ENCODE results near the gene SSMEM1. TPM values are rescaled to one million over a fixed set of nuclear protein-coding genes. Genes with fewer than 3 reads are reported as not detected.
"Not testable (repeated sequence)": the region's sequence is repeated elsewhere in the genome, so short reads cannot be mapped to it uniquely, and the experiment has no call there.

Gene SSMEM1
- total RNA-seq, 1 experiment from 2014 or later = not detected

GRCh38 chr7:130232209-130232608 is 24.5 kb downstream of the SSMEM1 start:
- in situ Hi-C loops (cut with HindIII; ENCODE audit: low pct_unique_long_range_greater_than_20kb, low sequenced_read_pairs) = no loop called here
- no peak for DNase-seq (ENCODE audit: low read depth)

DNA sequence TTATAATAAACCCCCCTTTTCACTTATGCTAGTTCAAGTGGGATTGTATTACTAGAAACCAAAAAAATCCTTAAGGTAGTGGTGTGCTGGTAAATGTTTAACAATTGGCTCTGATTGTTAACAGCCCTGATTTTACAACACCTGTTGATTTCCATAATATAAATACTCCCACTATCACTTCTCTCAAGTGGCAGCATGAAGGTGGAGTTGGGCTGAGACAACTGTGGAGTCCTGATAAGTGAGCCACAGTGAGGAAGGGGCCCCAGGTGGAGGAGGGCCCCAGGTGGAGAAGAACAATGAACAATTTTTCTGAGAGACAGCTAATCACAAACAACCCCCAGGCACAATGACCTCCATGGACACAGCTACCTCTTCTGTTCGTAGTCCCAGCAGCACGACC is 26.4 kb downstream of the SSMEM1 start:
- in situ Hi-C loops (cut with HindIII; ENCODE audit: low pct_unique_long_range_greater_than_20kb, low sequenced_read_pairs) = no loop called here
- DNase-seq (ENCODE audit: low read depth) = no peak

- in situ Hi-C loops (cut with HindIII; ENCODE audit: low pct_unique_long_range_greater_than_20kb, low sequenced_read_pairs); DNase-seq (ENCODE audit: low read depth): not testable (repeated sequence)
Measured at GRCh38 chr7:130236361-130236760, 28.7 kb downstream of the SSMEM1 start.

DNA sequence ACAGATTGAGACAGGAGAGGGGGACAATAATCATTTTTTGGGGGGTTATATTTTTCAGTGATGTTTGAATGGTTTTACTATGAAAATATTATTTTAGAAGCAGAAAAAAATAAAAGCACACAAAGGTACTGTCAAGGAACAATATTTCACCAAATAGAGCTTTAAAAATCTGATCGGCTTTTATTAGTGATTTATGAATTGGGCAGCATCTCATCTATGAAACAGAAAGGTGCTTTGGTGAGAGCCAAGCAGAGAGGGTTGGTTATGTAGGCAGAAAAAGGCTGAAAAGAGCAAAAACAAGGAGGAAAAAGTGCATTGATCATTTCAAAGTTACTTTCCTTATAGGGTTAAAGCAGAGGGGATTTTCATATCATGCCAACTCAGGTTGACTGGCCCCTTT is 32.6 kb downstream of the SSMEM1 start:
- in situ Hi-C loops (cut with HindIII; ENCODE audit: low pct_unique_long_range_greater_than_20kb, low sequenced_read_pairs) = no loop called here
- DNase-seq (ENCODE audit: low read depth) = no peak

GRCh38 chr7:130242198-130243014 is 34.7 kb downstream of the SSMEM1 start:
- no peak for DNase-seq (ENCODE audit: low read depth)
- in situ Hi-C loops (cut with HindIII; ENCODE audit: low pct_unique_long_range_greater_than_20kb, low sequenced_read_pairs) = no loop called here

DNA sequence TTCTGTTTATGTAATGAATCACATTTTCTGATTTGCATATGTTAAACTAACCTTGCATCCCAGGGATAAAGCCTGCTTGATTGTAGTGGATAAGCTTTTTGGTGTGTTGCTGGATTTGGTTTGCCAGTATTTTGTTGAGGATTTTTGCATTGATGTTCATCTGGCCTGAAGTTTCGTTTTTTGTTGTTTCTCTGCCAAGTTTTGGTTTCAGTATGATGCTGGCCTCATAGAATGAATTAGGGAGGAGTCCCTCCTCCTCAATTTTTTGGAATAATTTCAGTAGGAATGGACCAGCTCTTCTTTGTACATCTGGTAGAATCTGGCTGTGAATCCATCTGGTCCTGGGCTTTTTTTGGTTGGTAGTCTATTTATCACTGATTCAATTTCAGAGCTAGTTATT is 35.8 kb downstream of the SSMEM1 start:
- DNase-seq (ENCODE audit: low read depth); in situ Hi-C loops (cut with HindIII; ENCODE audit: low pct_unique_long_range_greater_than_20kb, low sequenced_read_pairs): not testable (repeated sequence)

DNA sequence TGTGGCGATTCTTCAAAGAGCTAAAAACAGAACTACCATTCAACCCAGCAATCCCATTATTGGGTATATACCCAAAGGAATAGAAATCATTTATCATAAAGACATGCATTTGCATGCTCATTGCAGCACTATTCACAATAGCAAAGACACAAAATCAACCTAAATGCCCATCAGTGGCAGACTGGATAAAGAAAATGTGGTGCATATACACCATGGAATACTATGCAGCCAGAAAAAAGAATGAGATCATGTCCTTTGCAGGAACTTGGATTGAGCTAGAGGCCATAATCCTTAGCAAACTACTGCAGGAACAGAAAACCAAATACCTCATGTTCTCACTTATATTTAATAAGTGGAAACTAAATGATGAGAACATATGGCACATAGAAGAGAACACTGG is 38.8 kb downstream of the SSMEM1 start:
- DNase-seq (ENCODE audit: low read depth); in situ Hi-C loops (cut with HindIII; ENCODE audit: low pct_unique_long_range_greater_than_20kb, low sequenced_read_pairs): not testable (repeated sequence)

DNA sequence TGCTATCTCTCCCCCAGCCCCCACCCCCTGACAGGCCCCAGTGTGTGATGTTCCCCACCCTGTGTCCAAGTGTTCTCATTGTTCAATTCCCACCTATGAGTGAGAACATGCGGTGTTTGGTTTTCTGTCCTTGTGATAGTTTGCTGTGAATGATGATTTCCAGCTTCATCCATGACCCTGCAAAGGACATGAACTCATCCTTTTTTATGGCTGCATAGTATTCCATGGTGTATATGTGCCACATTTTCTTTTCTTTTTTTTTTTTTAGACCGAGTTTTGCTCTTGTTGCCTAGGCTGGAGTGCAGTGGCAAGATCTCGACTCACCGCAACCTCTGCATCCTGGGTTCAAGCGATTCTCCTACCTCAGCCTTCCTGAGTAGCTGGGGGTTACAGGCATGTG is 41.2 kb downstream of the SSMEM1 start:
- DNase-seq (ENCODE audit: low read depth); in situ Hi-C loops (cut with HindIII; ENCODE audit: low pct_unique_long_range_greater_than_20kb, low sequenced_read_pairs): not testable (repeated sequence)

GRCh38 chr7:130249626-130250025 is 42.0 kb downstream of the SSMEM1 start:
- DNase-seq (ENCODE audit: low read depth); in situ Hi-C loops (cut with HindIII; ENCODE audit: low pct_unique_long_range_greater_than_20kb, low sequenced_read_pairs): not testable (repeated sequence)

- DNase-seq (ENCODE audit: low read depth) = no peak
- in situ Hi-C loops (cut with HindIII; ENCODE audit: low pct_unique_long_range_greater_than_20kb, low sequenced_read_pairs) = no loop called here
Measured at GRCh38 chr7:130254555-130254954, 46.9 kb downstream of the SSMEM1 start.

DNA sequence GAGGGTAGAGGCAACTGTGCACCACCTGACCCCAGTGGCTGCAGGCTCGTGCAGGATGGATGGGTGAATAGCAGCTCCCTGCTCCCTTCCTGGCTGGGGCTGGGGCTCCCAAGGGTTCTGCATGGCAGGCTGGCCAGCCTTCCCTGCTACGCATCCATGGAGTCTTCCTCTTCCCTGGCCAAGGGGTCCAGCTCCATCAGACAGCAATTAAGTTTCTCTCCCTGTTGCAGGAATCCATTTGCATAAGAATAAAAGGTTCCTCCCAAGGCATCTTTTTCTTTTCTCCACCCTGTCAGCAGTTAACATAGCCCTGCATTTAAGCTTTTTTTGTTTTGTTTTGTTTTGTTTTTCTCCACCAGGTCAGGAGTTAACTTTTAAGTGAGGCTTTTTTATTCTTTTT is 49.0 kb downstream of the SSMEM1 start:
- in situ Hi-C loops (cut with HindIII; ENCODE audit: low pct_unique_long_range_greater_than_20kb, low sequenced_read_pairs) = no loop called here
- DNase-seq (ENCODE audit: low read depth) = no peak

DNA sequence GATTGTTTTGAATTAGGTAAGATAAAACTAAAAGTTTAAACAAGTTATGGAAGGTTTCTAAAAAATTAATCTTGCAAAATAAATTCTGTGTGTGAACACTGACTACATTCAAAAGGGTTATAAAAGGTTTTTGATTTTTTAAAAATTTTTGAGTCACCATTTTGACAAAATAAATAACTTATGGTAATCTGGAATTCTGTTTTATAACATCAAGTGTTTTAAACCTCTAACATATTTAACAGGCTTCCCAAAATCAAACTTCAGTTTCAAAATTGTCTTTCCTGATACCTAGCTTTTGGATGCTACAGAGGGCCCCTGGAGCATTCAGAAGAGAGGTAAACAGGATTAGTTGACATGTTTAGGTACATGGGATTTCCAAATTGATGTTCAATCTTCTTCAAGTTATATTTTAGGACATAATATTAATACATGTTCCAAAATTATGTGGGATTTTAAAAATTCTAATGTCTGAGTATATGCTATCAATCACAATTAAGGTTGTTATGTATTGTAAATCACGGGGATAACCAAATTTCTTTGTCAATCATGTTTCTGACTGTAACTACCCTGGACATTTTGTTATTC is 50.9 kb downstream of the SSMEM1 start:
- DNase-seq (ENCODE audit: low read depth) = peak; percentile 18
- in situ Hi-C loops (cut with HindIII; ENCODE audit: low pct_unique_long_range_greater_than_20kb, low sequenced_read_pairs) = no loop called here

GRCh38 chr7:130262448-130262847 is 54.8 kb downstream of the SSMEM1 start:
- no peak for DNase-seq (ENCODE audit: low read depth)
- in situ Hi-C loops (cut with HindIII; ENCODE audit: low pct_unique_long_range_greater_than_20kb, low sequenced_read_pairs) = no loop called here

DNA sequence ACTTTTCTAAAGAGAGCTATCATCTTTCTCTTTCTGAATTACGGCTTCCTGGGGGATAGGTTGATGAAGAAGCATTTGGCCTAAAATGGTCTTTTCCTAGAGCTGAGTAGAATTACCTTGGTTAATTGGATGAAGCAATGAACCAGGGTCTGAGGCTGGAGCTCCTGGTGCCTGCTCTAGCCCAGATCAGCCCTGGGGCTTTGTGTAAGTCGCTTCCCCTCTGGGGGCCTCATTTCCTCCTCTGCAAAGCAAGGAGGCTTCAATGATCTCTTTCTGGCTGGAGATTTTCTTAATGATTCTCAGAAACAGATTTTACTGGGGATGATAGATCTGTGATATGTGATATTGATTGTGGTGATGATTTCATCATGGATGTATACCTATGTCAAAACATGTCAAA is 55.5 kb downstream of the SSMEM1 start:
- in situ Hi-C loops (cut with HindIII; ENCODE audit: low pct_unique_long_range_greater_than_20kb, low sequenced_read_pairs) = no loop called here
- DNase-seq (ENCODE audit: low read depth) = no peak

Other genes with a start within 250 kb of the SSMEM1 start
- gene ZC3HC1, start 156.5 kb upstream of the SSMEM1 start, total RNA-seq (2014; rRNA removed; shearing (Covaris generic); ENCODE audit: low replicate concordance) = 30.1 and 36.3 TPM in 2 replicates
- 15.0 and 17.8 TPM in 2 replicates for gene KLHDC10, start 137.3 kb upstream of the SSMEM1 start, total RNA-seq (2014; rRNA removed; shearing (Covaris generic); ENCODE audit: low replicate concordance)
- gene TMEM209, start 2.5 kb upstream of the SSMEM1 start, total RNA-seq (2014; rRNA removed; shearing (Covaris generic); ENCODE audit: low replicate concordance) = 4.0 and 4.5 TPM in 2 replicates
- not detected in 2 replicates for gene CPA2, start 59.0 kb downstream of the SSMEM1 start, total RNA-seq (2014; rRNA removed; shearing (Covaris generic); ENCODE audit: low replicate concordance)
- gene CPA4, start 85.3 kb downstream of the SSMEM1 start, total RNA-seq (2014; rRNA removed; shearing (Covaris generic); ENCODE audit: low replicate concordance) = 11.6 and 23.1 TPM in 2 replicates
- not detected in 2 replicates for gene CPA5, start 137.0 kb downstream of the SSMEM1 start, total RNA-seq (2014; rRNA removed; shearing (Covaris generic); ENCODE audit: low replicate concordance)
- not detected in 2 replicates for gene CPA1, start 172.6 kb downstream of the SSMEM1 start, total RNA-seq (2014; rRNA removed; shearing (Covaris generic); ENCODE audit: low replicate concordance)
- gene CEP41, start 233.2 kb downstream of the SSMEM1 start, total RNA-seq (2014; rRNA removed; shearing (Covaris generic); ENCODE audit: low replicate concordance) = 13.2 and 23.0 TPM in 2 replicates

Data from Caki2 (cell line).